Measurements from ENCODE around the gene PRSS36.
"Not testable (repeated sequence)": the region's sequence is repeated elsewhere in the genome, so short reads cannot be mapped to it uniquely, and the experiment has no call there.

The PRSS36 gene

DNA sequence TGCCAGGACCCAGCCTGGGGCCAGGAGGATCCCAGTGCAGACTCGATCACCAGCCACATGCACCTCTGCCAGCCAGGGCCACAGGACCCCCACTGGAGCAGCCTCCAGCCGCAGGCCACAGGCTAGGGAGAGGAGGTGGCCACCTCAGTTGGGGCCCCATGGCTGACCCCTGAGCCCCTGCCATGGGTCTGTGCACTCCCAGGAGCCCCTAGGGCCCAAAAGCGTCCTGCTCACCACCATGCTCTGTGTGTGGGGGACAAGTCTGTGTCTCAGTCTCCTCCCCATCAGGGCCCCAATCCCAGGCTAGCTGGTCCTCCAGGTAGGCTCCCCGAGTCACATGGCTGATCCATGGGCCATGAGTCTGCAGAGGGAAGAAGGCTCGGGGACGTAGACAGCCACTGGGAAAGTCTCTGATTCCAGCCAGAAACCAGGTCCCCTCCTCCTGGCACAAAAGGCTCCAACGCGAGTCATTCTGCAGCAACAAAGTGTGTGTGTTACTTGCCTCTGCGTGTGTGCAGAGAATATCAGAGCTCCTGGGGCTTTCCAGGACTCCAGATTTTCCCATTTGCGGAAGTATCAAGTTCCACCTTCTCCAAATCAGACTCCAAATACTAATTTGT, 8.3 kb downstream of the PRSS36 start:
- DNase-seq, result no peak

DNA sequence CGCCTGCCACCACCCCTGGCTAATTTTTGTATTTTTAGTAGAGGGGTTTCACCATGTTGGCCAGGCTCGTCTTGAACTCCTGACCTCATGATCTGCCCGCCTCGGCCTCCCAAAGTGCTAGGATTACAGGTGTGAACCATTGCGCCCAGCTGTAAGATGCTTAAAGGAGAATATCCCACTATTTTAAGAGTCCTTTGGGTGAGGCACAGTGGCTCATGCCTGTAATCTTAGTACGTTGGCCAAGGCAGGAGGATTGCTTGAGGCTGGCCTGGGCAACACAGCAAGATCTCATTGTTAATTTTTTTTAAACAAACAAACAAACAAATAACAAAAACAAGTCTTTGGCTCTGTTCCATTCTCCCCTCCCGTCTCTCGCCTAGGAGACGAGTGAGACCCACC, 8.8 kb downstream of the PRSS36 start:
- not testable (repeated sequence) for DNase-seq

DNA sequence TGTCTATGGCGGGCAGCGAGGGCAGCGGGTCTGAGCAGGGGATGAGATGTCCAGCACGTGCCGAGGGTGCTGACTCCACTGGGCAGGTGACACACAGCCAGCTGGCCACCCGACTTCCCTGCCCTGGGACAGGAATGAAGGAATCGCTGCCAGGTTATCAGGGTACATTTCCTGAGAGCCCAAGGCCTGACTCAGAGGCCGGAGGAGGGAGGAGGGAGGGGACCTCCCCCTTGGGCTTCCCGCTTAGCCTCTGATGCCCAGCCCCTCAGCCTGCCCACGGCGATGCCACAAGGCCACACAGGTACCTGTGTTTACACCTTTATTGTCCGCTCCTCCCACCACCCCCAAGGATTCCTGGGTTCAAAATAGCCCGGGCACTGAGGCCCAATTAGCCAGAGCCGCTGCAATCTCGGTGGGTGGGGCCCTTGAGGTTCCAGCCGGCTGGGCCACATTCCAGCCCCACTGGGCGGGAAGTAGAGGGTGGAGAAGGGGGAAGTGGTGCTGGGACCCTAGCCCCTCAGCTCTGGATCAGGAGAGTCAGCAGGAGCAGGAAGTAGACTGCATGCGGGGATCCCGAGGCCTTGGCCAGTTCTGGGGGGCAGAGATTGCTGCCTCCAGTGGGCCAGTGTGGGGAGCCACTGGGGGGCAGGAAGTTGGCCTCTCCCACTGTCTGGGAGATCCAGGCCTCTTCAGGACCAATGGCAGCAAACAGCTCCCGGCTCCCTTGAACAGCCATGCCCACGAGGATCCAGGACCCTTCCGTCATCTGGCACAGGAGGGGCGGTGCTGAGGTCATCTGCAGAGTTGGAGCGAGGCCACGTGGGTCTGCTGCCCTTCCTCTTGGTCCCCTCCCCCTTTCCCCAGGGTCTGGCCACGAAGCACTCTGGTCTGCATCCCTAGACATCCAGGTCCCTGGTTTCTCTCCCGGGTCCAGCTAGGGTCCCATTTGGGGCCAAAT, 11.0 kb downstream of the PRSS36 start:
- no peak for DNase-seq

- not testable (repeated sequence) for DNase-seq
These were observed 12.9 kb downstream of the PRSS36 start for GRCh38 chr16:31136822-31137499.

DNA sequence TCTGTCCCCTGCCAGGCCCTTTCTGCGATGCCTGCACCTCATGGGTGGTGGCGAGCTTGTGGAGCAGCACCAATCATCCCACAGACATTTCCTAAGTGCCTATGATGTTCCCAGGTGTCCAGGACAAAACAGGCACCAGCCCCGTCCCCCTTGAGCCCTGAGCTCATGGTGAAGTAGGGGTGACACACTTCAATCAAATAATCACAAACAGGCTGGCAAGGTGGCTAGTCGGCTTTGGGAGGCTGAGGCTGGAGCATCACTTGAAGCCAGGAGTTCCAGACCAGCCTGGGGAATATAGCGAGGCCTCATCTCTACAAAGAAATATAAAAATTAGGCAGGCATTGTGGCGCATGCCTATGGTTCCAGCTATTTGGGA, 13.6 kb downstream of the PRSS36 start:
- DNase-seq, result no peak

GRCh38 chr16:31135535-31136286, 14.2 kb downstream of the PRSS36 start, which contains the start of gene PRSS8:
Gene PRSS8 (minus strand): TSS chr16:31135727. CDS start chr16:31135498, 229 bp downstream.
- DNase-seq, result no peak

- DNase-seq, result no peak
These were observed 15.0 kb downstream of the PRSS36 start for GRCh38 chr16:31134625-31135534.

GRCh38 chr16:31134091-31134571, 15.7 kb downstream of the PRSS36 start:
- no peak for DNase-seq

GRCh38 chr16:31133046-31133501, 16.8 kb downstream of the PRSS36 start:
- DNase-seq, result no peak

DNA sequence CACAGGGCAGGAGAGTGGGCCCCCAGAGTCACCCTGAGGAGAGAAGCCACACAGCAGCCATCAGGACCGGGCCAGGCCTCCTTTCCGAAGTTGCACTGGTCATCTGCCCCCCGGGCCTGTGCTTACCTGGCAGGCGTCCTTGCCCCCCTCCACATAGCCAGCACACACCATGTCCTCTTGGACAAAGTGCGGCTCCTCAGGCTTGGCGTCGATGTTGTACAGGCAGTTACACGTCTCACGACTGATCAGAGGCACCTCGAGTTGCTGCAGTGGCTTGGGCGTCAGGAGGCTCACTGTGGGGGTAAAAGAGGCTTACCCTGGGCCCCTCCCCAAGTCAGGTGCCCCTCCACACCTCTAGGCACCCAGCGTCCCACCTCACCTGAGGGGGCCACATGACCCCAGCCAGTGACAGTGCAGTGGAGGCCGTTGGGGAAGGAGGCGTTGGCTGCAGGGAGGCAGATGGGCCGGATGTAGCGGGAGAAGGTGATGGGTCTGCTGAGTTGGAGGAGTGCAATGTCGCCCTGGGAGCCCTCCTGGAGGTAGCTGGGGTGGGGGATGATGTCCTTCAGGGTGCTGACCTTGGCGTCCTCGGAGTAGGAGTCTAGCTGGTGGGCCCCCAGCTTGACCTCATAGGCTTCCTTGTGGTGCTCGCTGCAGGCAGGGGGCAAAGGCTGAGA, 17.4 kb downstream of the PRSS36 start:
- DNase-seq, result no peak

- no peak for DNase-seq
These were observed 18.0 kb downstream of the PRSS36 start for GRCh38 chr16:31131841-31132271.

DNA sequence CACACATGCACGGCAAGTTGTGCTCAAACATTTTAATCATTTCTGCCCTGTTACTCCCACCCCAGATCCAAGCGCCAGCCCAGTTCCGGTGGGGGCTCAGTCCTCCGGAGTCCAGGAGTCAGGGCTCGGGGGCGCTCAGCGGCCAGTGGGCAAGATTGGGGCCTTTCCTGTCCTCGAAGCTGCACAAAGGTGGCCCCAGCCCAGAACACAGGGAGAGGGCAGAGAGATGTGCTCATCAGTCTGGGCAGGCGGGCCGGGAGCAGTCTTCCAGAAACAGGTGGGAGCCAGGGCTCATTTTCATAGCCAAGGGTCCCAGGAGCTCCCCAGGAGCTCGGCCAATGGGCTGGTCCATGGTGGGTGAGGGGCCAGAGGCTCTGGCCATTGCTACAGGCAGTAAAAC, 18.4 kb downstream of the PRSS36 start:
- DNase-seq, result no peak

DNA sequence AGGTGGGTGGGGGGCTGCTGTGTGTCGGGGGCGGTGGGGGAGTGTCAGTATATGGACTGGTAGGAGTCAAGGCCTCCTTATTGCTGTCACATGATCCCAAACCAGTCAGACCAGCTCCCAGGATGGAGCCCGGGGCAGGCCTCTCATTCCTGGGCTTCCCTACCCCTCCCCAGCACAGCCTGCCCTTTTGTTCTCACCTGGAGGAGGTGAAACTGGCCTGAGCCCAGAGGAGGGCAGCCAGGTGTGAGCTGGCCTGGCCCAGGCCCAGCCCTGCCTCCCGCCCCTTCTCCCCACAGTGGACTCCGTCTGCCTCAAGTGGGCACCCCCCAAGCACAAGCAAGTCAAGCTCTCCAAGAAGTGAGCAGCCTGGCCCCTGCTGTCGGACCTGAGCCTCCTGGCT, 19.0 kb downstream of the PRSS36 start:
- no peak for DNase-seq

DNA sequence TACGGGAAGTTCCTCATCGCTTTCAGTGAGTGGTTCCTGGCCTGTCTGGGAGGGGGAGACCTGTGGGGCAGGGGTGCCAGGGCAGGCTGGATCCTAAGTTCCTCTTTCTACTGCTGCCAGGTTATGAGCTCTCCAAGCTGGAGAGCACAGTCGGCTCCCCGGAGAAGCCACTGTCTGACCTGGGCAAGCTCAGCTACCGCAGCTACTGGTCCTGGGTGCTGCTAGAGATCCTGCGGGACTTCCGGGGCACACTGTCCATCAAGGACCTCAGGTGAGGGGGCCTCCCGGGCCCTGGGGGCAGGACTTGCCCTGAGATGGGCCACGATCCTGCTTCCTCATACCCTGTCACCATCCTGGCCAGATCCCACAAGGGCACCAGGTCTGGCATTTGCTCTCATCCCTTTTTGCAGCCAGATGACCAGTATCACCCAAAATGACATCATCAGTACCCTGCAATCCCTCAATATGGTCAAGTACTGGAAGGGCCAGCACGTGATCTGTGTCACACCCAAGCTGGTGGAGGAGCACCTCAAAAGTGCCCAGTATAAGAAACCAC, 19.5 kb downstream of the PRSS36 start:
- no peak for DNase-seq

GRCh38 chr16:31129568-31130335, 20.1 kb downstream of the PRSS36 start:
- DNase-seq, result no peak

GRCh38 chr16:31128711-31129567, 20.9 kb downstream of the PRSS36 start:
- no peak for DNase-seq

DNA sequence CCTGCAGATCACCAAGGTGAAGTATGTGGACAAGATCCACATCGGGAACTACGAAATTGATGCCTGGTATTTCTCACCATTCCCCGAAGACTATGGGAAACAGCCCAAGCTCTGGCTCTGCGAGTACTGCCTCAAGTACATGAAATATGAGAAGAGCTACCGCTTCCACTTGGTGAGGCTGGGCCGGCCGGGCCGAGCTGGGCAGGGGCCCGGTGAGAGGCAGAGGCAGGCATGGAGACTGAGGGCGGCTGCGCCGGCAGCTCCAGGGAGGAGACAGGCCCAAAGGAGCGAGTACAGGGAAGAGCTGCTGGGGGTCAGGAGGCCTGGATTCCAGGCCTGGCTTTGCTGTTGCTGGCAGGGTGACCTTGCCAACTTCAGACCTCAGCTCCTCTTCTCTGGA, 22.7 kb downstream of the PRSS36 start:
- DNase-seq, result no peak

DNA sequence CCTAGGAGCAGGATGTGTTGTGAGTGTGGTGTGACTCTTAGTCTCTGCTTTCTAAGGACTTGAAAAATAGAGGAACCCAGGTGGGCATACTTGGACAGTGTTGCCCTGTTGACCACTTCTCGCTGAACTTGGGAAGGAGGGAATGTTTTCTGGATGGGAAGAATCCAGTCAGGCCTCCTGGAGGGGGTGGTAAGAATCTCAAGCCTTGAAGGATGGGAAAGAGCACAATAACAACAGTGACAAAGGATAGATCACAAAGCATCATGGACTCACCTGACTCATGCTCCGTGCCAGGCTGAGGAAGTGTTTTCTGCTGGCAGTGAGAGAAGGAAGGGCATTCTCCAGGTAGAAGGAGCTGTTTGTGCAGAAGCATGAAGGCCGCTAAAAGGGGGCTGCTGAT, 24.0 kb downstream of the PRSS36 start:
- DNase-seq, result no peak

DNA sequence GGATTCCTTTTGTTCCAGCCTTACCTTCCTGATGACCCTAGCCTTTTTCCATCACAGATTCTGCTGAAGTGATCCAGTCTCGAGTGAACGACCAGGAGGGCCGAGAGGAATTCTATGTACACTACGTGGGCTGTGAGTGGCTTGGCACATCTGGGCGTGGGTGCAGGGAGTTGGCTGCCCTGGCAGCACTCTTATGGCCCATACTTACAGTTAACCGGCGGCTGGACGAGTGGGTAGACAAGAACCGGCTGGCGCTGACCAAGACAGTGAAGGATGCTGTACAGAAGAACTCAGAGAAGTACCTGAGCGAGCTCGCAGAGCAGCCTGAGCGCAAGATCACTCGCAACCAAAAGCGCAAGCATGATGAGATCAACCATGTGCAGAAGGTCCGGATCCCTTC, 29.7 kb downstream of the PRSS36 start:
- no peak for DNase-seq
